ENCODE data around the gene DISP3.

DISP3 gene

GRCh38 chr1:11527541-11528452, 48.8 kb downstream of the DISP3 start:
- Histone ChIP-seq H3K27ac (ENCODE audit: low read length) (no peak overlapping the region), H3K4me3 (ENCODE audit: low read depth in 1 of 2, low read length in 2 of 2) (no peak overlapping the region), H3K36me3 (ENCODE audit: control insufficient read depth in 1 of 2, insufficient read depth in 2 of 2, low read length in 2 of 2) (no peaks in the 10 kb centered on the region), H3K4me1 (ENCODE audit: control insufficient read depth in 1 of 2, insufficient read depth in 2 of 2, low read length in 2 of 2) (no peaks in the 10 kb centered on the region), H3K9me3 (ENCODE audit: control insufficient read depth in 1 of 2, low read length in 2 of 2) (no peaks in the 10 kb centered on the region), H3K27me3 (ENCODE audit: low read depth, low read length) (no peaks in the 10 kb centered on the region)

- Histone ChIP-seq H3K27ac (ENCODE audit: low read length) (no peak overlapping the region), H3K4me1 (ENCODE audit: control insufficient read depth in 1 of 2, insufficient read depth in 2 of 2, low read length in 2 of 2) (no peaks in the 10 kb centered on the region), H3K27me3 (ENCODE audit: low read depth, low read length) (no peaks in the 10 kb centered on the region), H3K9me3 (ENCODE audit: control insufficient read depth in 1 of 2, low read length in 2 of 2) (no peaks in the 10 kb centered on the region), H3K36me3 (ENCODE audit: control insufficient read depth in 1 of 2, insufficient read depth in 2 of 2, low read length in 2 of 2) (no peaks in the 10 kb centered on the region), H3K4me3 (ENCODE audit: low read depth in 1 of 2, low read length in 2 of 2) (no peak overlapping the region)
Measured at GRCh38 chr1:11528611-11529261, 49.8 kb downstream of the DISP3 start.

GRCh38 chr1:11529330-11529729, 50.4 kb downstream of the DISP3 start:
- Histone ChIP-seq H3K36me3 (ENCODE audit: control insufficient read depth in 1 of 2, insufficient read depth in 2 of 2, low read length in 2 of 2) (no peaks in the 10 kb centered on the region), H3K27me3 (ENCODE audit: low read depth, low read length) (no peaks in the 10 kb centered on the region), H3K4me3 (ENCODE audit: low read depth in 1 of 2, low read length in 2 of 2) (no peak overlapping the region), H3K4me1 (ENCODE audit: control insufficient read depth in 1 of 2, insufficient read depth in 2 of 2, low read length in 2 of 2) (no peaks in the 10 kb centered on the region), H3K9me3 (ENCODE audit: control insufficient read depth in 1 of 2, low read length in 2 of 2) (no peaks in the 10 kb centered on the region), H3K27ac (ENCODE audit: low read length) (no peak overlapping the region)

GRCh38 chr1:11529763-11530730, 51.1 kb downstream of the DISP3 start:
- no peaks in the 10 kb centered on the region for H3K4me1 ChIP-seq (ENCODE audit: control insufficient read depth in 1 of 2, insufficient read depth in 2 of 2, low read length in 2 of 2)
- no peaks in the 10 kb centered on the region for H3K36me3 ChIP-seq (ENCODE audit: control insufficient read depth in 1 of 2, insufficient read depth in 2 of 2, low read length in 2 of 2)
- H3K4me3 ChIP-seq (ENCODE audit: low read depth in 1 of 2, low read length in 2 of 2) = no peak overlapping the region
- no peaks in the 10 kb centered on the region for H3K9me3 ChIP-seq (ENCODE audit: control insufficient read depth in 1 of 2, low read length in 2 of 2)
- H3K27ac ChIP-seq (ENCODE audit: low read length) = no peak overlapping the region
- H3K27me3 ChIP-seq (ENCODE audit: low read depth, low read length) = no peaks in the 10 kb centered on the region

GRCh38 chr1:11530731-11531311, 51.9 kb downstream of the DISP3 start:
- H3K4me1 ChIP-seq (ENCODE audit: control insufficient read depth in 1 of 2, insufficient read depth in 2 of 2, low read length in 2 of 2) = no peaks in the 10 kb centered on the region
- H3K9me3 ChIP-seq (ENCODE audit: control insufficient read depth in 1 of 2, low read length in 2 of 2) = no peaks in the 10 kb centered on the region
- H3K36me3 ChIP-seq (ENCODE audit: control insufficient read depth in 1 of 2, insufficient read depth in 2 of 2, low read length in 2 of 2) = no peaks in the 10 kb centered on the region
- no peak overlapping the region for H3K27ac ChIP-seq (ENCODE audit: low read length)
- no peaks in the 10 kb centered on the region for H3K27me3 ChIP-seq (ENCODE audit: low read depth, low read length)
- H3K4me3 ChIP-seq (ENCODE audit: low read depth in 1 of 2, low read length in 2 of 2) = no peak overlapping the region

- Histone ChIP-seq H3K4me3 (ENCODE audit: low read depth in 1 of 2, low read length in 2 of 2) (no peak overlapping the region), H3K4me1 (ENCODE audit: control insufficient read depth in 1 of 2, insufficient read depth in 2 of 2, low read length in 2 of 2) (no peaks in the 10 kb centered on the region), H3K27me3 (ENCODE audit: low read depth, low read length) (no peaks in the 10 kb centered on the region), H3K36me3 (ENCODE audit: control insufficient read depth in 1 of 2, insufficient read depth in 2 of 2, low read length in 2 of 2) (no peaks in the 10 kb centered on the region), H3K27ac (ENCODE audit: low read length) (no peak overlapping the region), H3K9me3 (ENCODE audit: control insufficient read depth in 1 of 2, low read length in 2 of 2) (no peaks in the 10 kb centered on the region)
Measured at GRCh38 chr1:11531314-11531870, 52.4 kb downstream of the DISP3 start.

- Histone ChIP-seq H3K4me3 (ENCODE audit: low read depth in 1 of 2, low read length in 2 of 2) (no peak overlapping the region), H3K4me1 (ENCODE audit: control insufficient read depth in 1 of 2, insufficient read depth in 2 of 2, low read length in 2 of 2) (no peaks in the 10 kb centered on the region), H3K27ac (ENCODE audit: low read length) (no peak overlapping the region), H3K9me3 (ENCODE audit: control insufficient read depth in 1 of 2, low read length in 2 of 2) (no peaks in the 10 kb centered on the region), H3K27me3 (ENCODE audit: low read depth, low read length) (no peaks in the 10 kb centered on the region), H3K36me3 (ENCODE audit: control insufficient read depth in 1 of 2, insufficient read depth in 2 of 2, low read length in 2 of 2) (no peaks in the 10 kb centered on the region)
Measured at GRCh38 chr1:11531943-11532342, 53.0 kb downstream of the DISP3 start.

- H3K27me3 ChIP-seq (ENCODE audit: low read depth, low read length) = no peaks in the 10 kb centered on the region
Measured at GRCh38 chr1:11533790-11534787, 55.1 kb downstream of the DISP3 start.

GRCh38 chr1:11534846-11535245, 55.9 kb downstream of the DISP3 start:
- Histone ChIP-seq H3K27ac (ENCODE audit: low read length) (no peak overlapping the region), H3K4me1 (ENCODE audit: control insufficient read depth in 1 of 2, insufficient read depth in 2 of 2, low read length in 2 of 2) (no peaks in the 10 kb centered on the region), H3K27me3 (ENCODE audit: low read depth, low read length) (no peaks in the 10 kb centered on the region), H3K36me3 (ENCODE audit: control insufficient read depth in 1 of 2, insufficient read depth in 2 of 2, low read length in 2 of 2) (no peaks in the 10 kb centered on the region), H3K9me3 (ENCODE audit: control insufficient read depth in 1 of 2, low read length in 2 of 2) (peaks cover 0 to 3% of the 10 kb centered on the region in 2 donors), H3K4me3 (ENCODE audit: low read depth in 1 of 2, low read length in 2 of 2) (no peak overlapping the region)

More at GRCh38 chr1:11533790-11534787, 55.1 kb downstream of the DISP3 start:
- H3K36me3 ChIP-seq (ENCODE audit: control insufficient read depth in 1 of 2, insufficient read depth in 2 of 2, low read length in 2 of 2) = no peaks in the 10 kb centered on the region
- H3K9me3 ChIP-seq (ENCODE audit: control insufficient read depth in 1 of 2, low read length in 2 of 2) = peaks cover 0 to 3% of the 10 kb centered on the region in 2 donors
- H3K4me3 ChIP-seq (ENCODE audit: low read depth in 1 of 2, low read length in 2 of 2) = no peak overlapping the region
- no peak overlapping the region for H3K27ac ChIP-seq (ENCODE audit: low read length)
- no peaks in the 10 kb centered on the region for H3K4me1 ChIP-seq (ENCODE audit: control insufficient read depth in 1 of 2, insufficient read depth in 2 of 2, low read length in 2 of 2)

GRCh38 chr1:11535316-11535715, 56.4 kb downstream of the DISP3 start:
- H3K27ac ChIP-seq (ENCODE audit: low read length) = no peak overlapping the region
- no peak overlapping the region for H3K4me3 ChIP-seq (ENCODE audit: low read depth in 1 of 2, low read length in 2 of 2)
- peaks cover 0 to 3% of the 10 kb centered on the region in 2 donors for H3K9me3 ChIP-seq (ENCODE audit: control insufficient read depth in 1 of 2, low read length in 2 of 2)
- H3K27me3 ChIP-seq (ENCODE audit: low read depth, low read length) = no peaks in the 10 kb centered on the region
- H3K4me1 ChIP-seq (ENCODE audit: control insufficient read depth in 1 of 2, insufficient read depth in 2 of 2, low read length in 2 of 2) = no peaks in the 10 kb centered on the region
- no peaks in the 10 kb centered on the region for H3K36me3 ChIP-seq (ENCODE audit: control insufficient read depth in 1 of 2, insufficient read depth in 2 of 2, low read length in 2 of 2)
